ENCODE measurements around the gene GRIK4.

- no peak for TF ChIP-seq RCOR1 (IDR thresholded peaks at IDR 0.05; ENCODE audit: borderline replicate concordance in 1 of 2, low read depth in 2 of 2, low read length in 2 of 2)
- TF ChIP-seq POLR2A (conservative IDR thresholded peaks at IDR 0.05): no peak
- TF ChIP-seq FIP1L1 (IDR thresholded peaks at IDR 0.05; ENCODE audit: low read depth, low read length, poor library complexity, severe bottlenecking): no peak
- no peak for TF ChIP-seq CHD4 (IDR thresholded peaks at IDR 0.05; ENCODE audit: insufficient read depth, insufficient replicate concordance, low read depth, low read length, poor library complexity, severe bottlenecking)
- no peak for TF ChIP-seq KLF16 (IDR thresholded peaks at IDR 0.05)
- TF ChIP-seq MYC (IDR thresholded peaks at IDR 0.05; ENCODE audit: low read depth, low read length): no peak
- TF ChIP-seq MYC (CRISPR knock-in tag; IDR thresholded peaks at IDR 0.05; ENCODE audit: borderline replicate concordance, low read depth): no peak
- TF ChIP-seq CTCF (IDR thresholded peaks at IDR 0.05 in 2 of 3, conservative IDR thresholded peaks at IDR 0.05 in 1 of 3; ENCODE audit: insufficient read depth in 2 of 3, low read depth in 1 of 3, low read length in 3 of 3): no peak
- TF ChIP-seq E2F6 (IDR thresholded peaks at IDR 0.05; ENCODE audit: borderline replicate concordance in 1 of 2, extremely low read depth in 1 of 2, insufficient read depth in 1 of 2, insufficient read length in 1 of 2, low read depth in 1 of 2, low read length in 1 of 2, poor library complexity in 1 of 2, severe bottlenecking in 1 of 2): no peak
- TF ChIP-seq ATF1 (CRISPR knock-in tag; IDR thresholded peaks at IDR 0.05): no peak
- no peak for TF ChIP-seq ATF1 (tag; IDR thresholded peaks at IDR 0.05)
- no peak for TF ChIP-seq PHB (CRISPR knock-in tag; IDR thresholded peaks at IDR 0.05)
- TF ChIP-seq ATF7 (IDR thresholded peaks at IDR 0.05): no peak
- no peak for TF ChIP-seq SREBF2 (CRISPR knock-in tag; IDR thresholded peaks at IDR 0.05)
These were observed 134.7 kb downstream of the GRIK4 start for GRCh38 chr11:120646206-120646605.

Measured in K562 (cell line).